HepG2 (cell line): Measurements from ENCODE around the gene NXPH1. TPM values are rescaled to one million over a fixed set of nuclear protein-coding genes. Genes with fewer than 3 reads are reported as not detected.

Source experiments
- ATAC-seq: fragments of 200-7000 bp; cut with Tn5 transposase; 3 replicates; pipeline ENCODE4 v1.9.1; 2020; ENCODE audit warnings: mild to moderate bottlenecking, moderate library complexity
- BruUV-seq: library from RNA; stranded (reverse); fragments of 400-500 nt; replicated peaks from 2 replicates; lab custom pipeline; 2021; lab: Mats Ljungman, UMichigan
- CTCF ChIA-PET: fragments of 300-600 bp; formaldehyde crosslinking; extraction: SDS; loops from one replicate; lab custom pipeline; 2021; ENCODE audit warnings: low total read pairs, inconsistent platforms, low intra/inter-chr PET ratio; lab: Yijun Ruan, JAX
- POLR2A ChIA-PET: fragments of 350-600 bp; sonication (Branson Sonifier 250); formaldehyde crosslinking; loops from one replicate; lab custom pipeline; 2020; ENCODE audit warnings: antibody characterized with exemption, inconsistent platforms; lab: Yijun Ruan, JAX
- DNase-seq: peaks from one replicate; pipeline ENCODE4 v3.0.0-alpha.2; 2015; ENCODE audit warnings: low spot score
- FAIRE-seq: peaks from 3 replicates; lab custom pipeline; 2011; peaks lifted over from hg19 to GRCh38; lab: Jason Lieb, UNC
- H2AFZ ChIP-seq: one replicate; pipeline ENCODE4 v1.6.1; 2011; ENCODE audit warnings: low read length, inconsistent platforms
- H3K27ac ChIP-seq: fragments of 300-600 bp; 3 replicates; pipeline ENCODE4 v1.8.0; 2011; ENCODE audit warnings: mixed run types, mild to moderate bottlenecking, mixed read lengths, low read length, inconsistent platforms; ENCODE audit not compliant: insufficient read depth; ENCODE audit errors: extremely low read length
- H3K27me3 ChIP-seq, 2 experiments: fragments of 200-600 bp in 1 of 2; 2 replicates in 1 of 2; 3 replicates in 1 of 2; pipeline versions ENCODE4 v1.6.0 to v1.8.0; 2011; ENCODE audit warnings: low read length in 2 of 2, mild to moderate bottlenecking in 2 of 2, moderate library complexity in 2 of 2, inconsistent platforms in 1 of 2; ENCODE audit not compliant: insufficient read depth in 2 of 2, control insufficient read depth in 1 of 2
- H3K36me3 ChIP-seq, 2 experiments: fragments of 200-600 bp in 1 of 2; replicated peaks in 1 of 2; 2 replicates in 1 of 2; 3 replicates in 1 of 2; pipeline versions ENCODE4 v1.5.1 to v1.8.0; 2011; ENCODE audit warnings: low read length in 2 of 2, inconsistent platforms in 1 of 2; ENCODE audit not compliant: insufficient read depth in 2 of 2, control insufficient read depth in 1 of 2
- H3K4me1 ChIP-seq: 2 replicates; pipeline ENCODE4 v1.5.1; 2012; ENCODE audit warnings: low read length, inconsistent platforms; ENCODE audit not compliant: insufficient read depth
- H3K4me2 ChIP-seq: 2 replicates; pipeline ENCODE4 v1.6.0; 2011; ENCODE audit warnings: low read depth, low read length, inconsistent platforms
- H3K4me3 ChIP-seq, 3 experiments: fragments of 200-600 bp in 1 of 3; sonication (generic), shearing (Covaris generic) in 1 of 3; replicated peaks in 1 of 3; 2 replicates each; pipeline ENCODE4 v1.5.1; 2011 to 2016; ENCODE audit warnings: low read length in 3 of 3, inconsistent platforms in 2 of 3, low read depth in 2 of 3, mild to moderate bottlenecking in 2 of 3, control low read depth in 1 of 3, mixed read lengths in 1 of 3; ENCODE audit not compliant: insufficient read depth in 1 of 3
- H3K79me2 ChIP-seq: one replicate; pipeline ENCODE4 v1.6.1; 2011; ENCODE audit warnings: low read length, inconsistent platforms; ENCODE audit not compliant: insufficient read depth
- H3K9ac ChIP-seq: 2 replicates; pipeline ENCODE4 v1.6.0; 2011; ENCODE audit warnings: mild to moderate bottlenecking, low read depth, low read length, inconsistent platforms; ENCODE audit not compliant: insufficient read depth
- H3K9me3 ChIP-seq: 2 replicates; pipeline ENCODE4 v1.5.1; 2012; ENCODE audit warnings: mild to moderate bottlenecking, low read length
- H4K20me1 ChIP-seq: 2 replicates; pipeline ENCODE4 v1.6.0; 2011; ENCODE audit warnings: inconsistent platforms, mild to moderate bottlenecking, low read length, moderate library complexity; ENCODE audit not compliant: insufficient read depth
- BCL6 ChIP-seq: IDR thresholded peaks from 2 replicates; pipeline ENCODE4 v1.6.1; 2016; ENCODE audit warnings: missing genetic modification reagents, missing compliant biosample characterization
- CBX2 ChIP-seq, 2 experiments: fragments of 200-600 bp in 1 of 2; sonication (generic); formaldehyde crosslinking in 1 of 2; IDR thresholded peaks; 2 replicates each; pipeline versions ENCODE4 v1.7.0 to v1.8.1; 2018 to 2022; ENCODE audit warnings: low read depth in 2 of 2, low read length in 1 of 2, mild to moderate bottlenecking in 1 of 2, missing genetic modification reagents in 1 of 2
- EHMT2 ChIP-seq: fragments of 200-600 bp; sonication (generic); IDR thresholded peaks from 2 replicates; pipeline ENCODE4 v1.7.0; 2017; ENCODE audit warnings: antibody characterized with exemption, low read depth, low read length, borderline replicate concordance
- FOXJ3 ChIP-seq: sonication (generic); formaldehyde crosslinking; IDR thresholded peaks from 2 replicates; pipeline ENCODE4 v1.4.0; 2020; ENCODE audit warnings: missing genetic modification reagents, mild to moderate bottlenecking, borderline replicate concordance
- MAFF ChIP-seq: IDR thresholded peaks from 2 replicates; pipeline ENCODE4 v1.6.1; 2011; ENCODE audit warnings: low read depth, low read length, improper control_type of control experiment
- ZBTB3 ChIP-seq: sonication (generic); formaldehyde crosslinking; IDR thresholded peaks from 2 replicates; pipeline ENCODE4 v1.4.0; 2020; ENCODE audit warnings: low read depth, mild to moderate bottlenecking, moderate library complexity, missing genetic modification reagents, borderline replicate concordance
- ZNF333 ChIP-seq: sonication (generic); formaldehyde crosslinking; IDR thresholded peaks from 2 replicates; pipeline ENCODE4 v1.4.0; 2020; ENCODE audit warnings: mild to moderate bottlenecking, missing genetic modification reagents, borderline replicate concordance
- ZNF510 ChIP-seq: sonication (generic); formaldehyde crosslinking; IDR thresholded peaks from 2 replicates; pipeline ENCODE4 v1.4.0; 2020; ENCODE audit warnings: low read depth, mild to moderate bottlenecking, missing genetic modification reagents
- WGBS: methylation state at CpG from one replicate; pipeline ENCODE4 v1.1.6; 2017; ENCODE audit warnings: low lambda C conversion rate; 5-methylcytosine and 5-hydroxymethylcytosine counted together
- in situ Hi-C: cut with HindIII; loops from 2 replicates; pipeline ENCODE4 v1.10.0; 2017; ENCODE audit warnings: low pct_unique_long_range_greater_than_20kb; ENCODE audit not compliant: extremely low pct_ligation_motif_present
- intact Hi-C: fragments of 100-400 bp; cut with micrococcal nuclease; formaldehyde crosslinking; loops from one replicate; pipeline ENCODE4 v1.10.0; 2022; ENCODE audit not compliant: unreplicated experiment
- polyA plus RNA-seq, 8 experiments: library from polyadenylated mRNA; depleted of rRNA in 3 of 8; stranded (reverse) in 7 of 8; unstranded in 1 of 8; fragments of >200 nt; fragmentation: Illumina TruSeq in 4 of 8; extraction: Trizol in 4 of 8; gene quantifications; 2 replicates each; pipeline versions ENCODE4 v1.2.1 to v1.2.3, GENCODE V29; 2011 to 2016; ENCODE audit warnings: low read depth in 4 of 8, missing spikeins in 1 of 8, mixed read lengths in 1 of 8; ENCODE audit not compliant: insufficient read depth in 1 of 8
- total RNA-seq, 5 experiments: library from RNA; depleted of rRNA; stranded (reverse); fragments of >200 nt; fragmentation: Illumina TruSeq; extraction: Trizol; gene quantifications; 2 replicates each; pipeline ENCODE4 v1.2.3, GENCODE V29; 2016; ENCODE audit warnings: low read depth in 1 of 5
- TF ChIP-seq, protein P1 (sequence below): sonication (generic); formaldehyde crosslinking; IDR thresholded peaks from 2 replicates; pipeline ENCODE4 v1.5.0; 2020; ENCODE audit warnings: mild to moderate bottlenecking, low read depth, missing genetic modification reagents, borderline replicate concordance
- TF ChIP-seq, protein P2 (sequence below): sonication (generic); formaldehyde crosslinking; IDR thresholded peaks from 2 replicates; pipeline ENCODE4 v1.4.0; 2020; ENCODE audit warnings: missing genetic modification reagents
- TF ChIP-seq, protein P3 (sequence below): sonication (generic); formaldehyde crosslinking; IDR thresholded peaks from 2 replicates; pipeline ENCODE4 v1.8.0; 2022; ENCODE audit warnings: mild to moderate bottlenecking, missing genetic modification reagents, moderate library complexity
- TF ChIP-seq, protein P4 (sequence below): sonication (generic); formaldehyde crosslinking; IDR thresholded peaks from 2 replicates; pipeline ENCODE4 v1.9.0; 2021; ENCODE audit warnings: missing genetic modification reagents, borderline replicate concordance

NXPH1 gene
- total and polyA plus RNA-seq, 2 of the 13 experiments (the other 11 are each of a cell fraction or from before 2014, with no cell fraction given), result not detected

DNA sequence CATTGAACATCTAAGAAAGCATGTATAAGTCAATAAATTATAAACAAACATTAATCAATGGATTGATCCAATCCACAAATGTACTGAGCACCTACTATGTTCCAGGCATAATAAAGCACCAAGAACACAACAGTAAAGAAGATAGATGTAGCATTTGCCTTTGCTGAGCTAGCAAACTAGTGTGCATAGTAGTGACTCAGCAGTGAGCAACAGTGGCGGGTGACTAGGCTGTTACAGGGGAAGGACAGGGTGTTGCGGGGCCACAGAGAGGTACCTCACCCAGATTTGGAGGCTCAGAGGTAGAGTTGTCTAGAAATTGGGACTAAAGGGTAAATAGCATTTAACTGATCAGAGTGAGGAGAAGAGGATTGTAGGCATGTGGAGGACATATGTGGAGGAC lies 83.6 kb downstream of the NXPH1 start:
- Histone ChIP-seq H2AFZ (no peak overlapping the region), H4K20me1 (no peaks in the 10 kb centered on the region), H3K79me2 (no peaks in the 10 kb centered on the region), H3K4me1 (no peaks in the 10 kb centered on the region), H3K27me3 (no peaks in the 10 kb centered on the region), H3K36me3 (no peaks in the 10 kb centered on the region), H3K4me3 (no peak overlapping the region), H3K27ac (no peak overlapping the region), H3K4me2 (no peak overlapping the region), H3K9ac (no peak overlapping the region), H3K9me3 (no peaks in the 10 kb centered on the region)
- intact Hi-C loops (no loop called here), in situ Hi-C loops (no loop called here)
- ATAC-seq (no peak), FAIRE-seq (no peak), DNase-seq (no peak)
- BruUV-seq, result no TSS peak
- WGBS, result 30% methylated on average over 2 of the region's 2 CpGs
- ChIA-PET POLR2A (no interaction called here), CTCF (no interaction called here)
- TF ChIP-seq FOXJ3 (no peak), MAFF (0 out of 2 replicates have a peak, but pooled peaks have one; percentile 10)
- TF ChIP-seq, protein P1, sequence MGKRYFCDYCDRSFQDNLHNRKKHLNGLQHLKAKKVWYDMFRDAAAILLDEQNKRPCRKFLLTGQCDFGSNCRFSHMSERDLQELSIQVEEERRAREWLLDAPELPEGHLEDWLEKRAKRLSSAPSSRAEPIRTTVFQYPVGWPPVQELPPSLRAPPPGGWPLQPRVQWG (CRISPR knock-in tag), result no peak

DNA sequence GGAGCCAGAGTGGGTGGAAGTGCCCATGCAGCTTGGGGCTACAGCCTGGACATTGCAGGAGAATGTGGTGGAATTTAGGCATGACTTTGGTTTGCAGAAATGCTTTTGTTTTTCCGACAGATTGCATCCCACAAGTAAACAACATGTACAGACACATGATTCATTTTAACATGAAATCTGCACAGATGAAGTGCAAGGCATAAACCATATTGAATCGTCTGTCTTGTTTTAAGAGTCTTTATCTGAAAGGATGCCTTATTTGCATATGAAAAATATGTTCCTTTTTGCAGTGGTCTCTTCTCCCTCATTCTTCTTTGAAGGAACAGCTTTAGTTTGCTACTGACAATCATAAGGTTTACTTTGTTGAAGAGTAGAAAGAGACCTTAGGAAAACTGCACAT lies 94.9 kb downstream of the NXPH1 start:
- CTCF ChIA-PET, result no interaction called here
- no peak for DNase-seq
- no peak overlapping the region for H3K9ac ChIP-seq
- H2AFZ ChIP-seq, result no peak overlapping the region
- POLR2A ChIA-PET, result no interaction called here
- H3K4me1 ChIP-seq, result no peaks in the 10 kb centered on the region
- no peak overlapping the region for H3K4me3 ChIP-seq
- no peaks in the 10 kb centered on the region for H3K36me3 ChIP-seq
- WGBS, result 0% methylated on average over 2 of the region's 2 CpGs
- H3K4me2 ChIP-seq, result no peak overlapping the region
- in situ Hi-C loops (no loop called here), intact Hi-C loops (no loop called here)
- H3K79me2 ChIP-seq, result no peaks in the 10 kb centered on the region
- no peak for ATAC-seq
- no peaks in the 10 kb centered on the region for H3K27me3 ChIP-seq
- BruUV-seq, result no TSS peak
- H4K20me1 ChIP-seq, result no peaks in the 10 kb centered on the region
- peaks cover 26% of the 10 kb centered on the region for H3K9me3 ChIP-seq
- H3K27ac ChIP-seq, result no peak overlapping the region
- no peak for FAIRE-seq
- TF ChIP-seq, protein P2, sequence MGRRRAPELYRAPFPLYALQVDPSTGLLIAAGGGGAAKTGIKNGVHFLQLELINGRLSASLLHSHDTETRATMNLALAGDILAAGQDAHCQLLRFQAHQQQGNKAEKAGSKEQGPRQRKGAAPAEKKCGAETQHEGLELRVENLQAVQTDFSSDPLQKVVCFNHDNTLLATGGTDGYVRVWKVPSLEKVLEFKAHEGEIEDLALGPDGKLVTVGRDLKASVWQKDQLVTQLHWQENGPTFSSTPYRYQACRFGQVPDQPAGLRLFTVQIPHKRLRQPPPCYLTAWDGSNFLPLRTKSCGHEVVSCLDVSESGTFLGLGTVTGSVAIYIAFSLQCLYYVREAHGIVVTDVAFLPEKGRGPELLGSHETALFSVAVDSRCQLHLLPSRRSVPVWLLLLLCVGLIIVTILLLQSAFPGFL, result no peak
- TF ChIP-seq ZNF333 (CRISPR knock-in tag) (no peak), CBX2 (IDR thresholded peaks at IDR 0.05; ENCODE audit: low read depth, low read length) (no peak), CBX2 (CRISPR knock-in tag; IDR thresholded peaks at IDR 0.05; ENCODE audit: low read depth) (no peak), BCL6 (CRISPR knock-in tag) (no peak), EHMT2 (no peak), ZNF510 (CRISPR knock-in tag) (no peak), ZBTB3 (CRISPR knock-in tag) (no peak)
- TF ChIP-seq, protein P3, sequence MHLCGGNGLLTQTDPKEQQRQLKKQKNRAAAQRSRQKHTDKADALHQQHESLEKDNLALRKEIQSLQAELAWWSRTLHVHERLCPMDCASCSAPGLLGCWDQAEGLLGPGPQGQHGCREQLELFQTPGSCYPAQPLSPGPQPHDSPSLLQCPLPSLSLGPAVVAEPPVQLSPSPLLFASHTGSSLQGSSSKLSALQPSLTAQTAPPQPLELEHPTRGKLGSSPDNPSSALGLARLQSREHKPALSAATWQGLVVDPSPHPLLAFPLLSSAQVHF, result no peak
- TF ChIP-seq, protein P4, sequence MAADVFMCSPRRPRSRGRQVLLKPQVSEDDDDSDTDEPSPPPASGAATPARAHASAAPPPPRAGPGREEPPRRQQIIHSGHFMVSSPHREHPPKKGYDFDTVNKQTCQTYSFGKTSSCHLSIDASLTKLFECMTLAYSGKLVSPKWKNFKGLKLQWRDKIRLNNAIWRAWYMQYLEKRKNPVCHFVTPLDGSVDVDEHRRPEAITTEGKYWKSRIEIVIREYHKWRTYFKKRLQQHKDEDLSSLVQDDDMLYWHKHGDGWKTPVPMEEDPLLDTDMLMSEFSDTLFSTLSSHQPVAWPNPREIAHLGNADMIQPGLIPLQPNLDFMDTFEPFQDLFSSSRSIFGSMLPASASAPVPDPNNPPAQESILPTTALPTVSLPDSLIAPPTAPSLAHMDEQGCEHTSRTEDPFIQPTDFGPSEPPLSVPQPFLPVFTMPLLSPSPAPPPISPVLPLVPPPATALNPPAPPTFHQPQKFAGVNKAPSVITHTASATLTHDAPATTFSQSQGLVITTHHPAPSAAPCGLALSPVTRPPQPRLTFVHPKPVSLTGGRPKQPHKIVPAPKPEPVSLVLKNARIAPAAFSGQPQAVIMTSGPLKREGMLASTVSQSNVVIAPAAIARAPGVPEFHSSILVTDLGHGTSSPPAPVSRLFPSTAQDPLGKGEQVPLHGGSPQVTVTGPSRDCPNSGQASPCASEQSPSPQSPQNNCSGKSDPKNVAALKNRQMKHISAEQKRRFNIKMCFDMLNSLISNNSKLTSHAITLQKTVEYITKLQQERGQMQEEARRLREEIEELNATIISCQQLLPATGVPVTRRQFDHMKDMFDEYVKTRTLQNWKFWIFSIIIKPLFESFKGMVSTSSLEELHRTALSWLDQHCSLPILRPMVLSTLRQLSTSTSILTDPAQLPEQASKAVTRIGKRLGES (CRISPR knock-in tag), result no peak
